ENCODE data around the gene ATXN2L.
A peak's percentile ranks its signal among the peaks of the same experiment; 100 is the strongest.
"Not testable (repeated sequence)": the region's sequence is repeated elsewhere in the genome, so short reads cannot be mapped to it uniquely, and the experiment has no call there.

ATXN2L gene, protein sequence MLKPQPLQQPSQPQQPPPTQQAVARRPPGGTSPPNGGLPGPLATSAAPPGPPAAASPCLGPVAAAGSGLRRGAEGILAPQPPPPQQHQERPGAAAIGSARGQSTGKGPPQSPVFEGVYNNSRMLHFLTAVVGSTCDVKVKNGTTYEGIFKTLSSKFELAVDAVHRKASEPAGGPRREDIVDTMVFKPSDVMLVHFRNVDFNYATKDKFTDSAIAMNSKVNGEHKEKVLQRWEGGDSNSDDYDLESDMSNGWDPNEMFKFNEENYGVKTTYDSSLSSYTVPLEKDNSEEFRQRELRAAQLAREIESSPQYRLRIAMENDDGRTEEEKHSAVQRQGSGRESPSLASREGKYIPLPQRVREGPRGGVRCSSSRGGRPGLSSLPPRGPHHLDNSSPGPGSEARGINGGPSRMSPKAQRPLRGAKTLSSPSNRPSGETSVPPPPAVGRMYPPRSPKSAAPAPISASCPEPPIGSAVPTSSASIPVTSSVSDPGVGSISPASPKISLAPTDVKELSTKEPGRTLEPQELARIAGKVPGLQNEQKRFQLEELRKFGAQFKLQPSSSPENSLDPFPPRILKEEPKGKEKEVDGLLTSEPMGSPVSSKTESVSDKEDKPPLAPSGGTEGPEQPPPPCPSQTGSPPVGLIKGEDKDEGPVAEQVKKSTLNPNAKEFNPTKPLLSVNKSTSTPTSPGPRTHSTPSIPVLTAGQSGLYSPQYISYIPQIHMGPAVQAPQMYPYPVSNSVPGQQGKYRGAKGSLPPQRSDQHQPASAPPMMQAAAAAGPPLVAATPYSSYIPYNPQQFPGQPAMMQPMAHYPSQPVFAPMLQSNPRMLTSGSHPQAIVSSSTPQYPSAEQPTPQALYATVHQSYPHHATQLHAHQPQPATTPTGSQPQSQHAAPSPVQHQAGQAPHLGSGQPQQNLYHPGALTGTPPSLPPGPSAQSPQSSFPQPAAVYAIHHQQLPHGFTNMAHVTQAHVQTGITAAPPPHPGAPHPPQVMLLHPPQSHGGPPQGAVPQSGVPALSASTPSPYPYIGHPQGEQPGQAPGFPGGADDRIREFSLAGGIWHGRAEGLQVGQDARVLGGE

DNA sequence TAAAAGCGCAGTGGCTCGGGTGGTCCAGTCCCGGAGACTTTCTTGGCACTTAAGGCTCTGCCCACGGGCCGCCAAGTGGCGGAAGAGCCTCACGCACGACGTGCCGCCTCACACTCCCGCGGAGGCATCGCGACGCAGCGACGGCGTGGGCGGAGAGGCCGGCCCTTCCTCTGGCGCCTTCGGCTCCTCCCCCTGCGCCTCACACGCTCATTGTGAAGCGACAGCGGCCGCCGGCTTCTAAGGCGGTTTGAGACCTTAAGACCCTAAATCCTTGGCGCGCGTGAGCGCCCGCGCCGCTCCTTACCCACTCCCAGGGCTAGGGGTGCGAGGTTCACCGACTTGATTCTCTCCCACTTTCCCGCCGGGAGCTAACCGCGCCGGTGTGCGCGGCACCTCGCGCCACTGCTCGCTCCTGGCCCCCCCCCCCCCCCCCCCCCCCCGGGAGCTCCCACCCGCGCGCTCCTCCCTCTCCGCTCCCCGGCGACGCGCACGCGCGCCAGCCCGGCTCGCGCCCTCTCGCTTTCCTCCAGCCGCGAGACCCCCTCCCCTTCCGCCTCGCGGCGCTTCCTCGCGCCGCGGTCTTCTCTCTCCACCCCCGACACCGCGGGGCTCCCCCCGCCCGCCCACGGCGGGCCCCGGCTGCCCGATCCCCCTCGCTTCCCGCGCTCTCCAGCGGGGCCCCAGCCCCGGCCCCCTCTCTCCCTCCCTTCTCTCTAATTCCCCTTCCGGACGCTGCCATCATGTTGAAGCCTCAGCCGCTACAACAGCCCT is at the start of gene ATXN2L:
Gene ATXN2L (plus strand): TSS at position 480 of the 771 bp plus-strand sequence. CDS start 261 bp downstream, at position 741.
- peak; percentile 93 for DNase-seq (ENCODE audit: low read depth)

DNA sequence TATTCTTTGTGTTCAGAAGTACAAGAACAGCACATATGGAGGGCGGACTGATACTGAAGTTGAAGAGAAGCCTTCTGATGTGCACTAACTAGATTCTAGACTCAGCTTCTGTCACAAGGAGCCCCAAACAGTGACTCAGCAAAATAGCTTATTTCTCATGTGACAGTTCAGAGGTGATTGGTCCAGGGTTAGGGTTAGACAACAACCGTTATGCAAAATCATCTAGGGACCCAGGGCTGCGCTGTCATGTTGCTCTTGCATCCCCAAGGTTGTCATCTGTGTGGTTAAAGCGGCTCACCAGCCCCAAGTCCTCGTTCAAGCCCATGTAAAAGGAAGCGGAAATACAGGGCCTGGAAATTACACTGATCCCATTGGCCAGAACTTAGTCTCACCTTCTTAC is 41.1 kb upstream of the ATXN2L start:
- DNase-seq (ENCODE audit: low read depth), result not testable (repeated sequence)

DNA sequence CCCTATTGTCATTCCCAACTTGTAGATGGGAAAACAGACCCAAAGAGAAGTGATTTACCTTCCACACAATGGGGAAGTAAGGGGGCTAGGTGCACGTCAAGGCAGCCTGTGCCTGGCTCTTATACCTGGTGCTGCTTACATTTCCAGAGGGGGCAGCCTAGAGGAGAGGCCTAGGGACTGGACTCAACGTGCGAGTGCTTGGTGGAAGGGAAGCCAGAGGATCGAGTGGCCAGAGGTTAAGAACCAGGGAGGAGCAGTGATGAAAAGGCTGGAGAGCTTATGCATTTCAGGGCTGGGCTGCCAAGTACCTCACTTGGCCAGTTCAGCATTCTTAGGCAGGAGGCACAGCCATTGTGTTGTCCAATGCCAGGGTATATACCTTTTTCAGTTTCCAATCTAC is 40.4 kb upstream of the ATXN2L start:
- not testable (repeated sequence) for DNase-seq (ENCODE audit: low read depth)

DNA sequence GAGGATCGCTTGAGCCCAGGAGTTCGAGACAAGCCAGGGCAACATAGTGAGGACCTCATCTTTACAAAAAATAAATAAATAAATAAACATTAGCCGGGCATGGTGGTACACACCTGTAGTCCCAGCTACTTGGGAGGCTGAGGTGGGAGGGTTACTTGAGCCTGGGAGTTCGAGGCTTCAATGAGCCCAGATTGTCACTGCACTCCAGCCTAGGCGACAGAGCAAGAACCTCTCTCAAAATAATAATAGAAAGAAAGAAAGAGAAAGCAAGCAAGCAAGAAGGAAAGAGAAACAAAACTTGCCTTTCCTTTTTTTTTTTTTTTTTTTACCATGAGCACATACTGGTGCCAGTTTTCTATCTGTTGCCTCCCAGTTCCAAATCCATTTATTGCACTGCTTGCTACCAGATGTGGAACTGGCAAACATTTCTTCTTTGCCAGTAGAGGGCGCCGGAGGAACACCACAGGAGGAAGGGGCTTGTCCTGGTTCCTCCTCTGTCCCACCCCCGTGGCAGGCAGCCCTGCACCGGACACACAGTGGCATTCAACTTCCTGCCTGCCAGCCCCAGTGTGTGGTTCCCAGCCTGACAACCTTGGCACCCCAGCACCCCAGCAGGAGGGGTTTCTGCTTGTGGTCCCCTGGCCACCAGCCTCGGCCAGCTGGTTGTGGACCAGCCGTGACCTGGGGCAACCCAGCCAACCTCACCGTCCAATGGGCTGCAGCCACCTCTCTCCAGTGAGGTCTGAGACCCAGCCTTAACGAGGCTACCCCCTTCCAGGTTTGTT is 20.4 kb upstream of the ATXN2L start:
- DNase-seq (ENCODE audit: low read depth), result not testable (repeated sequence)

DNA sequence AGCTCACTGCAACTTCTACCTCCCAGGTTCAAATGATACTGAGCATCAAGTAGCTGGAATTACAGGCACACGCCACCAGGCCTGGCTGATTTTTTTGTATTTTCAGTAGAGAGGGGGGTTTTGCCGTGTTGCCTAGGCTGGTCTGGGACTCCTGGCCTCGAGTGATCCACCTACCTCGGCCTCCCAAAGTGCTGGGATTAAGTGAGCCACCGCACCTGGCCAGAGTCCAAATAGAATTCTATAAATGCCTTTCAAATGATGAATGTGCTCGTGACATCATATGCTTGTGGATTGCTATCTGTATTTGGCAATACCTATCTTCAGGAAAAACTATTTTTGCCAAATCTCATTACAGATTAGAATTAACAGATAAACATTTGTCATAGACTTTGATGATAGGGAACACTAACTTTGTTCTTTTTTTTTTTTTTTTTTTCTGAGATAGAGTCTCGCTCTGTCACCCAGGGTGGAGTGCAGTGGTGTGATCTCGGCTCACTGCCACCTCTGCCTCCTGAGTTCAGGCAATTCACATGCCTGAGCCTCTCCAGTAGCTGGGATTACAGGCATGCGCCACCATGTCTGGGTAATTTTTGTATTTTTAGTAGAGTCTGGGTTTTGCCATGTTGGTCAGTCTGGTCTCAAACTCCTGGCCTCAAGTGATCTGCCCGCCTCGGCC is 15.2 kb upstream of the ATXN2L start:
- not testable (repeated sequence) for DNase-seq (ENCODE audit: low read depth)

DNA sequence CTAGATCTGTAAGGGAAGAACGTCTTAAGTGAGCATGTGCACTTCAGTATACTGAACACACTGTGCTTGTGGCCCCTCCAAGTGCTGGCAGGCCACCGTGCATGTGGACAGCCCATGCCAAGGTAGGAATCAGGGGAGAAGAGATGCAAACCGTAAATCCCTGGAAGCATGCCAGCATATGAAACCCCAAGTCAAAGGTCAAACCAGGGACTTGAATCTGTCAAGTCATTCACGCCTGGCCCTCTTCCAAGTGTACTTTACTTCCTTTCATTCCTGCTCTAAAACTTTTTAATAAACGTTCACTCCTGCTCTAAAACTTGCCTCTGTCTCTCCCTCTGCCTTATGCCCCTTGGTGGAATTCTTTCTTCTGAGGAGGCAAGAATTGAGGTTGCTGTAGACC is 2.8 kb upstream of the ATXN2L start:
- DNase-seq (ENCODE audit: low read depth), result no peak

DNA sequence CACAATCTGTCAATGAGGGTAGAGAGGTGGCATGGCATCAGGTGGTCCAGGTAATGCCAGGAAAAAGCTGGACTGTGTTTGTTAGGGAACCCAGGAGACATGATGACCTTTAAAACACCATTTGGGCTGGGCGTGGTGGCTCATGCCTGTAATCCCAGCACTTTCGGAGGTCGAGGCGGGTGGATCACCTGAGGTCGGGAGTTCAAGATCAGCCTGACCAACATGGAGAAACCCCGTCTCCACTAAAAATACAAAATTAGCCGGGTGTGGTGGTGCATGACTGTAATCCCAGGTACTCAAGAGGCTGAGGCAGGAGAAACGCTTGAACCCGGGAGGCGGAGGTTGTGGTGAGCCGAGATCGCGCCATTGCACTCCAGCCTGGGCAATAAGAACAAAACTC is 2.3 kb upstream of the ATXN2L start:
- DNase-seq (ENCODE audit: low read depth), result not testable (repeated sequence)

DNA sequence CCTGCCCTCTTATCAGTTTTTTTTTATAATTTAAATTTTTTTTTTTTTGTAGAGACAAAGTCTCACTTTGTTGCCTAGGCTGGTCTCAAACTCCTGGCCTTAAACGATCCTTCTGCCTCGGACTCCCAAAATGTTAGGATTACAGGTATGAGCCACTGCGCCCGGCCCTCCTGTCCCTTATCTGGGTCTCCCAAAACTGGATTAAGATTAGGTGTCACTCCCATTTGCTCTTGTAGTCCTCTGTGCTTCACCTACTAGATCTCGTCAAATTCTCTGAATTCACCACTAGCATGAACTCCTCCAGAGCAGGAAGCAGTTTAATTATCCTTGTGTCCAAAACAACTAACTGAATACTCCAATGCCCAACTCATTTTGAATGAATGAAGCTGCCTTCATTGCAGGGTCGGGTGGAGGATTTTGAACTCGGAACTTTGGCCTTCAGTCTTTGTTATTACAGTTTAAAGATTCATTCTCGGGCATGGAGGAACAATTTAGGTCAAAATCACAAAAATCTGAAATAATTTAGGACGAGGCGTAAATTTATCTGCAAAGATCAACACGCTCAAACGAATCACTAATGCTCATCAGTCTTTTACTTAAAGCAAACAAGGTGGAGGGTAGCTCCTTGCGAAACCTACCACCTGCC is 802 bp upstream of the ATXN2L start:
- DNase-seq (ENCODE audit: low read depth), result no peak

DNA sequence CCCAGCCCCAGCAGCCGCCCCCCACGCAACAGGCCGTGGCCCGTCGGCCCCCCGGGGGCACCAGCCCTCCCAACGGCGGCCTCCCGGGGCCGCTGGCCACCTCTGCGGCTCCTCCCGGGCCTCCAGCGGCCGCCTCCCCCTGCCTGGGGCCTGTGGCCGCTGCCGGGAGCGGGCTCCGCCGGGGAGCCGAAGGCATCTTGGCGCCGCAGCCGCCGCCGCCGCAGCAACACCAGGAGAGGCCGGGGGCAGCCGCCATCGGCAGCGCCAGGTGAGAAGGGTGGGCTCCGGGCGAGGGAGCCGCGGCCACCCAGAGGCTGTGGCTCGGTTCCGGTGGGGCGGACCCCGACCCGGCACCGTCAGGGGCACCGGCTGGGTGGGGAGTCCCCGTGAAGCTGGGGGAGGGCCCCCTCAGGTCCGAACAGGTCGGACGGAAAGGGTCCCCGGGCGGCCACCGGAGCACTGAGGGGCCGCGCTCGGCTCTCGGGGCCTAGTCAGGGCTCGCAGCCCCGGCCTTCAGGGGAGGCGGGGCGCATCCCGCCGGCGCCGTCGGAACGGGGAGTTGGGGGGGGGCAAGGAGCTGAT is 583 bp downstream of the ATXN2L start:
- DNase-seq (ENCODE audit: low read depth), result peak; percentile 25

DNA sequence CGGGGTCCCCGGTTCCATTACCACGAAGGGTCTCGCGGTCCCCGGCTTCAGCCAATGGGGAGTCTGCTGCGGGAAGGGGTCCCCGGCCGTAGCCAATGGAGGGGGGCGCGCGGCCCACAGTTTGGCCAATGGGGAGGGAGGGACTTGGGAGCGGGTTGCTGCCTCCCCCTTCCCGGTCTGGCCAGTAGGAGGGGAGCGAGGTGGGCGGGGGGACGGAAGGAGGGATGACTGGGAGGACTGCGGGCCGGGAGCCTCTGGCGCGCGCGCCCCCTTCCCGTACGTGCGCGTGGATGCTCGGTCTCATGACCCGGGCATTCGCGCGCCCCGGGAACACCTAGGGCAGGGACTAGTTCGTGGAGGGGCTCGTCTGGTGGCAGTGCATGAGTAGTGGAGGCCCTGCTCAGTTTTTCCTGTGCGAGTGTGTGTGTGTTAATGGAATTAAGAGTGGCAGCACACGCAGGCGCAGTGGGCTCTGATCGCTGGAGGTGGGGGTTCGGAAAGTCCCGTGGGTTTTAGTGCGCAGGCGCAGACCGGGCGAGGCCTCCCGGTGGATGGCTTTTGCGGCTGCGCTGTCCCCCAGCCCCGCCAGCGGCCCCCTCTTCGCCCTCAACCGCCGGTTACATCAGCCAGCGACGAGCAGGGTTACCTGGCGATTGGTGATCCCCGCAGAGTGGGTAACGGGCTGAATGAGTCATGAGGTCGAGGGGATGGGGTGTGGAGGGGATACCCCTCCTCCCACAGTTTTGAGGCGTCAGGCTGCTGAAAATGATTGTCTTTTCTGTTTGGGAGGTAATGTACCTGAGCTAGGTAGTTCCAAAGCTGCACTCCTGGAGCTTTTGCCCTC is 1.3 kb downstream of the ATXN2L start:
- DNase-seq (ENCODE audit: low read depth), result peak; percentile 92

DNA sequence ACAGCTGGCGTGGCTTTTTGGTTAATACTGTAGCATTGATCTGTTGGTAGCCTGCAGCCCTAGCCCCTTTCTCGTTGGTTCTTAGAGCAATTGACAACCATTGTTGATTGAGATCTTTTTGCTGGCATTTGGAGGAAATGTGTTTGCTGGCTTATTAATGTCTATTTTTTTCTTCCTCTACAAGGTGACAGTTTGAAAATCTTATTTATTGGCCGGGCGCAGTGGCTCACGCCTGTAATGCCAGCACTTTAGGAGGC is 1.8 kb downstream of the ATXN2L start:
- no peak for DNase-seq (ENCODE audit: low read depth)

DNA sequence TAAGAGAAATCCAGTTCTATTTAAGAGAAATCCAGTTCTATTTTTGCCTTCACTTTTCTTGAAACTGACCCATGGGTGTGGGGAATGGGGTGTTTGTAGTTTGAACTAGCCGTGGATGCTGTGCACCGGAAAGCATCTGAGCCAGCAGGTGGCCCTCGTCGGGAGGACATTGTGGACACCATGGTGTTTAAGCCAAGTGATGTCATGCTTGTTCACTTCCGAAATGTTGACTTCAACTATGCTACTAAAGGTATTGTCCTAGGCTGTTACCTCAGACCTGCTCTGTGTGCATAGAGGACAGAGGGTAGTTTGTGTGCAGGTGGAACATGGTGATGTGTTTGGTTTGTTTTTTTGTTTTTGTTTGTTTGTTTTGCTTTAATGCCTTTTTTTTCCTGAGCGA is 3.3 kb downstream of the ATXN2L start:
- no peak for DNase-seq (ENCODE audit: low read depth)

DNA sequence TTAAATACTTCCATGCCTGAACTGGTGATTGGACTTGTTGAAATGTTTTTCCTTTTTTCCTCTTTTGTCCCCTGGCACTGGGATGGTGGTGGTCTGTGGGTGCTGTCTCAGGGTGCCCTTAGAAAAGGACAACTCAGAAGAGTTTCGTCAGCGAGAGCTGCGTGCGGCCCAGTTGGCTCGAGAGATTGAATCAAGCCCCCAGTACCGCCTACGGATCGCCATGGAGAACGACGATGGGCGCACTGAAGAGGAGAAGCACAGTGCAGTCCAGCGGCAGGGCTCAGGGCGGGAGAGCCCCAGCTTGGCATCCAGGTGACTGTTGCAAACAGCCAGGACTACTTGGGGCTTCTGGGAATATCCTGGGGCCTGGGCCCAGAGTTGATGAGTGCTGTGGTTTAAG is 6.9 kb downstream of the ATXN2L start:
- no peak for DNase-seq (ENCODE audit: low read depth)

DNA sequence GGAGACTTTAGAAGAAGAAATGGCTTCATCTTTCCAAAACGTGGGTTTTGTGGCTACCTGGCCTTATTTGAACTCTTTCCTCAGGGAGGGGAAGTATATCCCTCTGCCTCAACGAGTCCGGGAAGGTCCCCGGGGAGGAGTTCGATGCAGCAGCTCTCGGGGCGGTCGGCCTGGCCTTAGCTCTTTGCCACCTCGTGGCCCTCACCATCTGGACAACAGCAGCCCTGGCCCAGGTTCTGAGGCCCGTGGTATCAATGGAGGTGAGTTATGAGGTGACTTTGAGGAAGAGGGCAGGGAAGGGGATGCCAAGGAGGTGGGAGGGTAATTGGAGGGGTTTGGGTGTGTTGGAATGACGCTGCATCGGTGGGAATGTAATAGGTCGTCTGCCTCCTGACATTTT is 7.7 kb downstream of the ATXN2L start:
- no peak for DNase-seq (ENCODE audit: low read depth)

DNA sequence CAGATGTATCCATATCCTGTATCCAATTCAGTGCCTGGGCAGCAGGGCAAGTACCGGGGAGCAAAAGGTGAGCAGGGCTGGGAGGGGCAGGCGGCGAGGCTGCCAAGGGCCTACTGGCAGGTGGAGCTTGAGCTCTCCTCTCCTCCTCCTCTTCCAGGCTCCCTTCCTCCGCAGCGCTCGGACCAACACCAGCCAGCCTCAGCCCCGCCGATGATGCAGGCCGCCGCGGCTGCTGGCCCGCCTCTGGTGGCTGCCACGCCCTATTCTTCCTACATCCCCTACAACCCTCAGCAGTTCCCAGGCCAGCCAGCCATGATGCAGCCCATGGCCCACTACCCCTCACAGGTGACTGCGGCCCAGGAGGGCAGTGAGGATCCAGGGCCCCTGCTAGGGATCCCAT is 11.6 kb downstream of the ATXN2L start:
- no peak for DNase-seq (ENCODE audit: low read depth)

DNA sequence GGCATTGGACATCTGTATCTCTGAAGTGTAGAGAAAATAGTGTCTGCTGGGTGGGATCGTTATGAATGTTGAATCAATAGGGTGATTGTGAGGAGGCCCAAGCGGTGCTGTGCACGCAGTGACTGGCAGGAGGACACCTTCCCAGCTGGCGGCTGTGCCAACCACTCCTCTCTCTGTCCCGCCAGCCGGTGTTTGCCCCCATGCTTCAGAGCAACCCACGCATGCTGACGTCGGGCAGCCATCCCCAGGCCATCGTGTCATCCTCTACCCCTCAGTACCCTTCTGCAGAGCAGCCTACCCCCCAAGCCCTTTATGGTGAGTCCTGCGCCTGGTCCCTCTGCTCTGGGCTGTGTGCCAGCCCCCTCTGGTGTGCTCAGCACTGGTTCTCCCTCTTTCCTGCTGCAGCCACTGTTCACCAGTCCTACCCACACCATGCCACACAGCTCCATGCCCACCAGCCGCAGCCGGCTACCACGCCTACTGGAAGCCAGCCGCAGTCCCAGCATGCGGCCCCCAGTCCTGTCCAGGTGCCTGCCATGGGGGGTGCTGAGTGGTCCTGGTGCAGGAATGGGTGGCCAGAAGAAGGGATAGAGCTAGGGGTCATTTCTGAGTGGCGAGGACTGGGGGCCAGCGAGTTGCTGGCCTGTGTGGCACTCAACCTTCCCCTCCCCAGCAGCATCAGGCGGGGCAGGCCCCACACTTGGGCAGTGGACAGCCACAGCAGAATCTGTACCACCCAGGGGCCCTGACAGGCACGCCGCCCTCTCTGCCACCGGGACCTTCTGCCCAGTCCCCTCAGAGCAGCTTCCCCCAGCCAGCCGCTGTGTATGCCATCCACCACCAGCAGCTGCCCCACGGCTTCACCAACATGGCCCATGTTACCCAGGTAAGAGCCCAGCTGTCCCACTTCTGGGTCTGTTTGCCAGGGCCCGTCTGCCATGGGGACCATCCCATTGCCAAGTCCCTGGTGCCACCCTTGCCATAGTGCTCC is 12.4 kb downstream of the ATXN2L start:
- DNase-seq (ENCODE audit: low read depth), result no peak

DNA sequence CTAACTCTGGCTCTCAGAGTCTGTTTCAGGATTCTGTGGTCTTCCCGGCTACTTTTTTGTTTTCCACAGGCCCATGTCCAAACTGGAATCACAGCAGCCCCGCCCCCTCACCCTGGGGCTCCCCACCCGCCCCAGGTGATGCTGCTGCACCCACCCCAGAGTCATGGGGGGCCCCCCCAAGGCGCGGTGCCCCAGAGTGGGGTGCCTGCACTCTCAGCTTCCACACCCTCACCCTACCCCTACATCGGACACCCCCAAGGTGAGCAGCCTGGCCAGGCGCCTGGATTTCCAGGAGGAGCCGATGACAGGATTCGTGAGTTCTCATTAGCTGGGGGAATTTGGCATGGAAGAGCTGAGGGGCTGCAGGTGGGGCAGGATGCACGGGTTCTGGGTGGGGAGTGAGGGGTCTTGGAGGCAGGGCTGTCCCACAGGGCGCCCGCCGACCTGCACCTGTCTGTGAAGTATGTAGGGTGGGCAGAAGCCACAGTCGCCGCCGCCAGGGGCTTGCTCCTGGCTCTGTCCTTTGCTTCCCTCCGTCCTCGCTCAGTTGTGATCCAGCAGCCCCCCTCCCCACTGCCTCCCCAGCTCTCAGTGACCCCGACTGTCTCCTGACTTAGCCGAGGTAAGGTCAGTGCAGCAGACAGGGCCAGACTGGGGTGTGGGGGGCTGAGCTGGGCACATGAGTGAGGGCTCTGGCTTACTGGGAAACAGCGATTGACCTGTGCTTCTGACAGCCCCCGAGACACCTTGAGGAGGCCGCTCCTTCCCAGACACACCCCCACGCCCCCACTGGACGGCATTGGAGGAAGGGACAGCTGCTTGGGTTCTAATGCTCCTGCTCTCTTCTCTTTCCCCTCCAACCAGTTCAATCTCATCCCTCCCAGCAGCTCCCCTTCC is 13.3 kb downstream of the ATXN2L start:
- DNase-seq (ENCODE audit: low read depth), result no peak

Measured in stimulated activated CD8-positive, alpha-beta memory T cell treated with anti-CD3 and anti-CD28 coated beads, Interleukin-15, amount 100 ng/mL, for 24 hours (primary cell).